Measurements from ENCODE around the gene ITGB5.
A peak's percentile ranks its signal among the peaks of the same experiment; 100 is the strongest.

ITGB5 gene, protein sequence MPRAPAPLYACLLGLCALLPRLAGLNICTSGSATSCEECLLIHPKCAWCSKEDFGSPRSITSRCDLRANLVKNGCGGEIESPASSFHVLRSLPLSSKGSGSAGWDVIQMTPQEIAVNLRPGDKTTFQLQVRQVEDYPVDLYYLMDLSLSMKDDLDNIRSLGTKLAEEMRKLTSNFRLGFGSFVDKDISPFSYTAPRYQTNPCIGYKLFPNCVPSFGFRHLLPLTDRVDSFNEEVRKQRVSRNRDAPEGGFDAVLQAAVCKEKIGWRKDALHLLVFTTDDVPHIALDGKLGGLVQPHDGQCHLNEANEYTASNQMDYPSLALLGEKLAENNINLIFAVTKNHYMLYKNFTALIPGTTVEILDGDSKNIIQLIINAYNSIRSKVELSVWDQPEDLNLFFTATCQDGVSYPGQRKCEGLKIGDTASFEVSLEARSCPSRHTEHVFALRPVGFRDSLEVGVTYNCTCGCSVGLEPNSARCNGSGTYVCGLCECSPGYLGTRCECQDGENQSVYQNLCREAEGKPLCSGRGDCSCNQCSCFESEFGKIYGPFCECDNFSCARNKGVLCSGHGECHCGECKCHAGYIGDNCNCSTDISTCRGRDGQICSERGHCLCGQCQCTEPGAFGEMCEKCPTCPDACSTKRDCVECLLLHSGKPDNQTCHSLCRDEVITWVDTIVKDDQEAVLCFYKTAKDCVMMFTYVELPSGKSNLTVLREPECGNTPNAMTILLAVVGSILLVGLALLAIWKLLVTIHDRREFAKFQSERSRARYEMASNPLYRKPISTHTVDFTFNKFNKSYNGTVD

DNA sequence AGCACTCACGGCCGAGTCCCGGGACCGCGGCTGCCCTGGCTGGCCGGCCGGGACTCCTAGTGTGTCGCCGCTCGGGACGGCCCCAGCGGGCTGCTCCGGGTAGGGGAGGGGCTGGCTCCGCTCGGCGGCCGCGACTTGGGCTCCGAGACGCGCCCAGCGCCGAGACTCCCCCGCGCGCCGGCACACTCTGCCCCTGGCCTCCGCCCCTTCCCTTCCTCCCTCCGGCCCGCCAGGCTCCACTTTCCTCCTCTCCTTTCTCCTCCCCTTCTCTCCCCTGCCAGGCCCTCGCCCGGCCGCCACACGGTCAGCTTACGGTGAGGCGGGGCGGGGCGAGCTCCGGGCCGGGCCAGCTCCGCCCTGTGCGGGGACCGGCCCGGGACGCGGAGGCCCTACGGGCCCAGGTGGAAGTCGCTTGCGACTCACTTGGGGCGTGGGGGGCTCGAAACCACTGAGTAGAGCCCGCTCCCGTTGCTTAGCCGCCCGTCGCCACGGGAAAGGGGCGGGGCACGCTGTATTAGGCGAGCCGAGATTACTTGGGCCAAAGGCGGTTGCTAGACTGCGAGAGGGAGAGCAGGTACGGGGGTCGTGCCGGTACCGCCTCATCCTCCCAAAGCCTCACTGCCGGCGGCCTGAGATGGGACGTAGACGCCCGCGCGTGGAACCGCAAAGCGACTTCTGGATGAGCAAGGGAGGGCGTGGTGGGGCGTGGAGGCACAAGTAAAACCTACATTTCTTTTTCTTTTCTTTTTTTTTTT is at the start of gene ITGB5:
Gene ITGB5 (minus strand): TSS at position 189 of the 755 bp plus-strand sequence. CDS start 365 bp downstream, outside the sequence.
- DNase-seq, result peak; percentile 25

DNA sequence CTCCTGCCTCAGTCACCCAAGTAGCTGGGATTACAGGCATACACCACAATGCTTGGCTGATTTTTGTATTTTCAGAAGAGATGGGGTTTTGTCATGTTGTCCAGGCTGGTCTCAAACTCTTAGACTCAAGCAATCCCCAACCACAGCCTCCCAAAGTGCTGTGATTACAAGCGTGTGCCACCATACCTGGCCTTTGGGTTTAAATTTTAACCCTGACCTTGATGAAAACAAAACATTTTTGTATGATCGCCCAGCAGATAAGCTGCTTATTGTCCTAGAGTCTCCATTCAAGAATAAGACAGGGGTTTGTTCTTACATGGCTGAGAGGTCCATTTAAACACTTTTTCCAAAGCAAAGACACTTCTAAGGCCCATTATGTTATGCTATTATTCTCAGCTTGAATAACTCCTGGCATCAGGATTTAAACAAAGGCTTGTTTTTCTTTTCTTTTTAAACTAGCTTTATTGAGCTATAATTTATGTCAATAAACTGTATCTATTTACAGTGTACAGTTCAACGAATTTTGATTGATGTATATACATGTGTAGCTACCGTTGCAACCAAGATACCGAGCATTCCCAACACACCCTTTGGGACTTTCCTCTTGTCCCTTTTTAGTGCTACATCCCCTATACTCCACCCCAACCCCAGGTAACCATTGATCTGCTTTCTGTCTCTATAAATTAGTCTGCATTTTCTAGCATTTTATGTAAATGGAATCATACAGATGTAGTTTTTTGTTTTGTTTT is 48.8 kb upstream of the ITGB5 start:
- DNase-seq, result no peak

GRCh38 chr3:124935264-124935663 is 48.1 kb upstream of the ITGB5 start:
- no peak for DNase-seq

GRCh38 chr3:124934577-124934976 is 47.4 kb upstream of the ITGB5 start, which contains the start of gene MUC13:
Gene MUC13, minus strand, starts transcription at chr3:124934751. Its CDS starts 39 bp downstream, at chr3:124934712.
- no peak for DNase-seq

GRCh38 chr3:124928333-124929202 is 41.4 kb upstream of the ITGB5 start:
- DNase-seq, result peak; percentile 52

DNA sequence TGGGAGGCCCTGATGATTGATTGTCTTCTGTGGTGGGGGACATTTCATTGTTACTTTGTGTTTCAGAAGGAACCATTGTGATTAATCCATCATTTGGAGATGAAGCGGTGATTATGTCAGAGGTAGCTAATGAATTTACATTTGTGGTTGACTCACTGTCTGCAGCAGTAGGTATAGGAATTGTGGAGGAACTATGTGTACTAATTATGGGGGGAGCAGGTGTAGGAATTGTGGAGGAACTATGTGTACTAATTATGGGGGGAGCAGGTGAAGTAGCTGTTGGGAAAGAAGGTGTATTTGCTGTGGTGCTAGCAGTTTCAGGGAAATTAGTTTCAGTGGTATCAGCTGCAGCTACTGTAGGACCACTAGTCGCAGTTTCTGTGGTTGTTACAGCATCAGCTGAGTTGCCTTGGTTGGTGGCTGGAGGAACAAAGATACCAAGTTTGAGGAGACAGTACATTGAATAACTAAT is 40.4 kb upstream of the ITGB5 start:
- no peak for DNase-seq

DNA sequence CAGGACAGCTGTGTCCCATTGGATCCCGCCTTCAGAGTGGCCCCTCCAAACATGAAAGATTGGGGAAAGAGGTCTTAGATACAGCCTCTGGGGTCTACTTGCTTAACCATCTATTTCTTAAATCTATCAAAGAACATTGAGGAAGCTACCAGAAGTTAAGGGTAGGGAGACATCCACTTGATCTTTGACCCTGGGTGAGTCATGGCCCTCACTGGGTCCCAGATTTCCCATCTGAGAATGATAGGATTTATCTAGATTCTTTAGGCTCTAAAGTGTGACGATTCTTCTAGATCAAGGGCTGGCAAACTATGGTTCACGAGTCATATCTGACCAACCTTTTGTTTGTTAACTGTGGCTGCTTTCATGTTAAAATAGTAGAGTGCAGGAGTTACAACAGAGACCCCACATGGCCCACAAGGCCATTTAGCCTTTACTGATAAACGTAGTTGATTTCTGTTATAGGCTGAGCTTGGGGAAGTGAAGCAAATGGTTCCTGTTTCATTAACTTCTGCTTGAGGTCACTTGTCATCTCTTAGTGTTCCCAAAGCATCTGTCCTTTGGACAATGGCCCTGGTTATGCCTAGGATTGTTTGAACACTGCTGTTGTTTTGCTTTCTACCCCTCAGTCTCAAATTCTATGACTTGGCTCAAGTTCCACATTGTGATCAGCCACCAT is 39.4 kb upstream of the ITGB5 start:
- no peak for DNase-seq

GRCh38 chr3:124924741-124925140 is 37.6 kb upstream of the ITGB5 start:
- no peak for DNase-seq

GRCh38 chr3:124923833-124924232 is 36.7 kb upstream of the ITGB5 start:
- no peak for DNase-seq

GRCh38 chr3:124920718-124921117 is 33.6 kb upstream of the ITGB5 start:
- no peak for DNase-seq

GRCh38 chr3:124919756-124920155 is 32.6 kb upstream of the ITGB5 start:
- no peak for DNase-seq

GRCh38 chr3:124918524-124918923 is 31.4 kb upstream of the ITGB5 start:
- DNase-seq, result no peak

DNA sequence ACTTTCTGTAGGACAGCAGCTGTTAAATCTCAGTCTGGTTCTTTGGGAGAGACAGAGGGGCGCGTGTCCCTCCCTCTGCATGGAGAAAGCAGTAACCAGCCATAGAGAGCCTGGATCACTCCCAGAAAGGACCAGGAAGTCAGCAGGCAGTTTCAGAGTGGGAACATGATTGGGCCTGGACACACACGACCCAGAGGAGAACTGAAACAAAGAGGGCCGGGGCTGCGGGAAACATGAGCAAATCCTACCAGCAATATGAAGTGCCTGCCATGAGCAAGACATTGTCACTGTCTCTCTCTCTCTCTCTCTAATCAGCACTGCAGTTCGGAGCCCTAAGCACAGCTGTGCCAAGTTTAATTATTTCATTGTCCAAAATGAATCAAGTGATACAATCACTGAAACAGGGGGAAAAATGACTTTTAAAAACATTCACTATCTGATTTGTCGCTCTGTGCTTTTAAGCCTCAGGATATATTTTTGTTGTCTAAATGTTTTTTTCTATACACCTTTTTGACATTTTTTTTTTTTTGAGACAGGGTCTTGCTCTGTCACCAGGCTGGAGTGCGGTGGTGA is 29.8 kb upstream of the ITGB5 start:
- no peak for DNase-seq

- DNase-seq, result no peak
Observed at GRCh38 chr3:124915254-124915653, 28.1 kb upstream of the ITGB5 start.

DNA sequence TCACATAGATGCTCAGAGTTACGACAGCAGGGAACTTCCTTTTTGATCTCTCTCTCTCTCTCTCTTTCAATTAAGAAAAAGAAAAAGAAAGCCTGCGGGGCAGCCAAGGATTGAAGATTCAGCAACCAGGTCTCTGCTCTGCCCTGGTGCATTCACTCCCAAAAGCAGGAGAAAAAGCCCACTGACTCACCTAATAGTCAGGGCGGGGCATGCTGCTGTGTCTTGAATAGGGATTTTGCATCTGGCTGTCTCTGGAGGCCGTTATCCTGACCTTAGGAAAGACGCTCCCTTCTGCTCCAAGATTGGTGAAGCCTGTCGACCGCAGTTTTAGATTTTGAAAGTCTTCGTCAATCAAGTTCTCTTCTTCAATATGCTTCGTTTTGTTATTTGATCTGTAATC is 20.8 kb upstream of the ITGB5 start:
- DNase-seq, result no peak

DNA sequence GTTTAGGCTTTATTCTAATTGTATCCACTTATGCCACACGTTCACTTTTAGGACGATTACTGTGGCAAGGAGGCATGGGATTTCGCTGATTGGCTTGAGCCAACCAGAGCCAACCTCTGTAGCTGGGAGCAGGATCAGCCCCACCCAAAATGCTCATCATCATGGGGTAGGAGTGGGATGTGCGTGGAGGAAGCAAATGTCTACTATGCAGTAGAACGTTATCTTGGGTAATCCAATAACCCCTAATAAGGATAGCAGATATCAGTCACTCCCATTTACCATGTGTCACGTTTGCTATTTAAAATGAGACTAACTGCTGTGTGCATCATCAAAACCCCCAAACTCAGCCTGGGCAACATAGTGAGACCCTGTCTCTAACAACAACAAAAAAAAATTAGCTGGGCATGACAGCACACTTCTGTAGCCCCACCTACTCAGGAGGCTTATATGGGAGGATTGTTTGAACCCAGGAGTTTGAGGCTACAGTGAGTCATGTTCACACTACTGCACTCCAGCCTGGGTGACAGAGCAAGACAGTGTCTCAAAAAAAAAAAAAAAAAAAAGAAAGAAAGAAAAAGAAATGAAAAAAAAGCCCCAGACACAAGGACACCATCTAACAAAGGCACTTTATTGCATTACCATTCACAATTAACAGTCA is 17.8 kb upstream of the ITGB5 start:
- DNase-seq, result no peak

DNA sequence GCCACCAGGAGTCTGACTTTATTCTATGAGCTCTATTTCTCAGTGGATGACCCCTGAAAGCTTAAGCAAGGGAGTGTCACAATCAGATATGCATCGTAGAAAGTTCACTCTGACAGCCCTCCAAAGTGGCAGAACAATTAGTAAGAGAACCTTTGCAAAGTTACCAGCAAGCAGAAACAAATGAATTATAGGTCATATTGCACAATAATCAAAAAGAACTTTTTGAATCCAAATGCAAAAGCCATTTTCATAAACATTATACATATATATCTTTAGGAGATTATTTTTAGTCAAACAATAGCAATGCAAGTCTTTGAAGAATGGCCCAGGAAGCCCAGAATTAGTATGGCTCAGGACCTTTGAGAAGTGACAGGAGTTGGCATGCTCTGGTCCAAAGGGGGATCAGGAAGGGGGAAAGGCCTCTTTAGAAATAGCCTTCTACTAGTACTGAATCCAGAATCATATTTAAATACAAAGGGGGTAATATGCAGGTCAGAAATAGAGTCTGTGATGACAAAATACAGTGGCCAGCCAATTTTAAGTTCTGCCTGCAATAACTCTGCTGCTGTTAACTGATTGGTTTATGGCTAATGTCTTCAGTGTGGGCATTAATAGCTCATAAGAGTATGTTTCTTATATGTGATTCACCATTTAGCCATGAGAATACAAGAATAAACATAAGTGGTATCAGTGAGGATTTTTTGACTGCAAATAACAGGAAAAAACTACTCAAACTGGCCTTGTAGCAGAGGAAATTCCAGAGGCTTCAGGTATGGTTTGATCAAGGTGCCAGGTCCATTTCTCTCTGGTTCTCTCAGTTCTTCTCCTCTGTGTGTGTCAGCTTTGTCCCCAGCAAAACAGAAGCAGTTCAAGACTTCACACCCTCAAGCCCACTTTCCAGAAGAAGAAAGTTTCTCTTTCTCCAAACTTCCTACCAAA is 17.0 kb upstream of the ITGB5 start:
- DNase-seq, result no peak

DNA sequence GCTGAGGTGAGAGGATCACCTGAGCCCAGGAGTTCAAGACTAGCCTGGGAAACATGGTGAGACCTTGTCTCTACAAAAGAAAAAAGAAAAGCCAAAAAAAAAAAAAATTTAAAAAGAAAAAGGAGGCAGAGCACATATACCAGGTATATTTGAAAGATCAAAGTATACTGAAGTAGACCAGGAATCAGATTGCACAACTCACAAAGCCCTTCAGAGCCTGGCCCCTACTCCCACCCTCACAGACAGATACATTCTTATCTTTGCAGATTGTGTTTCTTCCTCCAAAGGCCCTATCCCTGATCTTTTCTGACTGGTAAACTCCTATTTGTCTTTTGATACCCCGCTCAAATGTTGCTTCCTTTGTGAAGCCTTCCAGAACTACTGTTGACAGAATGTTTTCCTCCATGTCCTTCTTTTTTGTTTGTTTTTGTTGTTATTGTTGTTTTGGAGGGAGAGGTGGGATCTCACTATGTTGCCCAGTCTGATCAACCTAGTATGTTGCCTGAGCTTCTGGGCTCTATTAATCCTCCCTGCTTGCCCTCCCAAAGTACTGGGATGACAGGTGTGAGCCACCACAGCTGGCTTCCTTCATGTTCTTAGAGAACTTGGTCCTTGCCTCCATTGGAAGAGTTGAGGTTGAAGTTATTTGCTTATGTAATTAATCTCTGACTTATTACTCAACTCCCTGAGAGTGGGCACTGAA is 9.8 kb upstream of the ITGB5 start:
- DNase-seq, result no peak
